Measurements from ENCODE around the gene BTBD2. TPM values are rescaled to one million over a fixed set of nuclear protein-coding genes. Genes with fewer than 3 reads are reported as not detected.

BTBD2 gene
- total and polyA plus RNA-seq, 7 donors, result 30.1 to 68.4 (median 56.3) TPM

DNA sequence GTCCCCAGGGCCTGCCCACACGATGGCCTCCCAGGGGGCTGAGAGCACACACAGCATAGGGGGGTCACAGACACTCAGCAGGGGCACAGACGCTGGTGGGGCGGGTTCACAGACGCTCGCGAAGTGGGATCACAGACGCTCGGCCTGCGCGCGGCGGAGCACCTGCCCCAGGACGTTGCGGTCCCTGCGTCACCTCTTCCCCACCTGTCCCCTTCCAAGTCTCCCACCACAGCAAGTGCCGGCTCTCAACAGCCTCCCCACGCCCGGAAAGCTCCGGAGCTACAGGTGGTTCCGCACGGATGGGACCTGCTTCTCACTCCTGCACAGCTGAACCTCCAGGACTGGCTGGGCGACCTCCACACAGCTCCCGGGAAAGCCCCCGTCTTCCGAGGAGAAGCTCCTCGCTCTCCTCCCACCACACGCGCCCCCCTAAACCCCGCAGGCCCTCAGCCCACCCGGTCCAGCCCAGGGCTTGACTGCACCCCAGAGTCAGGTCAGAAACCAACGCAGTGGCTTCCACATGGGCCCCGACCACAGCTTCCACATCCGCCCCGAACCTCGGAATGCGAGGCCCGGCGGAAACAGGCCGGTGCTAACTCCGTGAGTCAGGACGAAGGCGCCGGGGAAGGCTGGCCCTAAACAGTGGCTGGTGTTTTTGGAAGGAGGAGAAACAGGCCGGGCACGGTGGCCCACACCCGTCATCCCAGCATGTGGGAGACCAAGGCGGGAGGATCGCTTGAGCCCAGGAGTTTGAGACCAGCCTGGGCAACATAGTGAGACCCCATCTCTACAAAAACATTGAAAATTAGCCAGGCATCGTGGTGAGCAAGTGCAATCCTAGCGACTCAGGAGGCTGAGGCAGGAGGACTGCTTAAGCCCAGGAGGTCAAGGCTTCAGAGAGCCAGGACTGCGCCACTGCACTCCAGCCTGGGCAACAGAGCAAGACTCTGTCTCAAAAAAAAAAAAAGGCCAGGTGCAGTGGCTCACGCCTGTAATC, 16.5 kb downstream of the BTBD2 start:
- 93 to 95% (median 94%) methylated on average over 39 to 52 of the region's 52 CpGs for WGBS, 3 donors
- Histone ChIP-seq H3K27me3 (ENCODE audit: insufficient read depth in 3 of 3, low read length in 2 of 3) (no peaks in the 10 kb centered on the region), H3K9me3 (no peaks in the 10 kb centered on the region), H3K36me3 (ENCODE audit: insufficient read depth in 1 of 2, low read depth in 1 of 2) (peaks cover 0 to 51% of the 10 kb centered on the region in 2 donors), H3K4me1 (no peaks in the 10 kb centered on the region), H3K27ac (no peak overlapping the region), H3K4me3 (no peak overlapping the region)
- TF ChIP-seq, protein P1, sequence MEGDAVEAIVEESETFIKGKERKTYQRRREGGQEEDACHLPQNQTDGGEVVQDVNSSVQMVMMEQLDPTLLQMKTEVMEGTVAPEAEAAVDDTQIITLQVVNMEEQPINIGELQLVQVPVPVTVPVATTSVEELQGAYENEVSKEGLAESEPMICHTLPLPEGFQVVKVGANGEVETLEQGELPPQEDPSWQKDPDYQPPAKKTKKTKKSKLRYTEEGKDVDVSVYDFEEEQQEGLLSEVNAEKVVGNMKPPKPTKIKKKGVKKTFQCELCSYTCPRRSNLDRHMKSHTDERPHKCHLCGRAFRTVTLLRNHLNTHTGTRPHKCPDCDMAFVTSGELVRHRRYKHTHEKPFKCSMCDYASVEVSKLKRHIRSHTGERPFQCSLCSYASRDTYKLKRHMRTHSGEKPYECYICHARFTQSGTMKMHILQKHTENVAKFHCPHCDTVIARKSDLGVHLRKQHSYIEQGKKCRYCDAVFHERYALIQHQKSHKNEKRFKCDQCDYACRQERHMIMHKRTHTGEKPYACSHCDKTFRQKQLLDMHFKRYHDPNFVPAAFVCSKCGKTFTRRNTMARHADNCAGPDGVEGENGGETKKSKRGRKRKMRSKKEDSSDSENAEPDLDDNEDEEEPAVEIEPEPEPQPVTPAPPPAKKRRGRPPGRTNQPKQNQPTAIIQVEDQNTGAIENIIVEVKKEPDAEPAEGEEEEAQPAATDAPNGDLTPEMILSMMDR (IDR thresholded peaks at IDR 0.05), result no peak
- intact Hi-C loops (cut with DNase I), result no loop called here
- ATAC-seq, result no peak
- DNase-seq, result no peak

GRCh38 chr19:1997353-1998233, 17.9 kb downstream of the BTBD2 start:
- 90 to 95% (median 91%) methylated on average over 31 of the region's 31 CpGs for whole genome bisulfite sequencing, 3 donors
- intact Hi-C loops (cut with DNase I), result no loop called here
- H3K36me3 ChIP-seq (ENCODE audit: insufficient read depth in 1 of 2, low read depth in 1 of 2), result peaks cover 0 to 53% of the 10 kb centered on the region in 2 donors

GRCh38 chr19:1992759-1993260, 22.7 kb downstream of the BTBD2 start:
- intact Hi-C loops (cut with DNase I), result no loop called here
- no peak overlapping the region for H3K4me3 ChIP-seq
- no peaks in the 10 kb centered on the region for H3K9me3 ChIP-seq
- ATAC-seq, result peak in 2 of 4 donors; percentile 52 to 56
- no peaks in the 10 kb centered on the region for H3K4me1 ChIP-seq
- no peak overlapping the region for H3K27ac ChIP-seq
- 88 to 94% (median 93%) methylated on average over 35 to 44 of the region's 44 CpGs for WGBS, 3 donors
- DNase-seq, result peak in 1 of 2 donors; percentile 52
- no peaks in the 10 kb centered on the region for H3K27me3 ChIP-seq (ENCODE audit: insufficient read depth in 3 of 3, low read length in 2 of 3)
- peaks cover 2 to 84% of the 10 kb centered on the region in 2 donors for H3K36me3 ChIP-seq (ENCODE audit: insufficient read depth in 1 of 2, low read depth in 1 of 2)
- TF ChIP-seq, protein P1 (IDR thresholded peaks at IDR 0.05), result no peak

More at GRCh38 chr19:1997353-1998233, 17.9 kb downstream of the BTBD2 start:
- Histone ChIP-seq H3K4me3 (no peak overlapping the region), H3K27ac (no peak overlapping the region), H3K4me1 (no peaks in the 10 kb centered on the region), H3K27me3 (ENCODE audit: insufficient read depth in 3 of 3, low read length in 2 of 3) (no peaks in the 10 kb centered on the region), H3K9me3 (no peaks in the 10 kb centered on the region)
- ATAC-seq (peak in 1 of 4 donors; percentile 19), DNase-seq (no peak)
- TF ChIP-seq, protein P1 (IDR thresholded peaks at IDR 0.05), result no peak

GRCh38 chr19:1991018-1991913, 24.2 kb downstream of the BTBD2 start:
- ATAC-seq (peak in 1 of 4 donors; percentile 10), DNase-seq (peak in 1 of 2 donors; percentile 42)
- Histone ChIP-seq H3K36me3 (ENCODE audit: insufficient read depth in 1 of 2, low read depth in 1 of 2) (peaks cover 2 to 87% of the 10 kb centered on the region in 2 donors), H3K9me3 (no peaks in the 10 kb centered on the region), H3K27me3 (ENCODE audit: insufficient read depth in 3 of 3, low read length in 2 of 3) (no peaks in the 10 kb centered on the region), H3K27ac (no peak overlapping the region), H3K4me1 (no peaks in the 10 kb centered on the region), H3K4me3 (no peak overlapping the region)
- 90 to 91% (median 91%) methylated on average over 29 to 30 of the region's 30 CpGs for WGBS, 3 donors
- intact Hi-C loops (cut with DNase I), result no loop called here
- TF ChIP-seq, protein P1 (IDR thresholded peaks at IDR 0.05), result no peak

All from psoas muscle (tissue), 8 donors.